ENCODE data around the gene APBA1.

APBA1 gene

GRCh38 chr9:69472101-69472620 lies 200.0 kb downstream of the APBA1 start:
- no peak for DNase-seq (ENCODE audit: low read depth)

DNA sequence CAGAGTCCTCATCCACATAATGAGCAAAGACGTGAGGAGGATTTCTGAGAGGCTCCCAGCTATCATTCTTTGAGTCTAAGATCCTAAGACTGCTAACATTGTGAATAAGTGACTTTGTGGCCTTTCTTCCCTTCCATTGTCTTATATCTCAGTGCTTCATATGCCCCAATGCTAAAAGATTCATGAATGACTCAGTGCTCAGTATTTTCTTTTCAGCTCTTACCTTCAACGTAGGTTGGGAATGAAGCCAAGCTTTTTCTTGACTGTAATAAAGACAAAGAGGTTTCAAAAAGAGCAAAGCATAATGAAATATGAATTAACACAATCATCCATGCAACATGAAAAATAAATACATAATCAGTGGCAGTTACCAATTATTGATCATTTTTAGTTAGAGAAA lies 200.7 kb downstream of the APBA1 start:
- no peak for DNase-seq (ENCODE audit: low read depth)

- DNase-seq (ENCODE audit: low read depth), result no peak
Measured at GRCh38 chr9:69470186-69470977, 201.8 kb downstream of the APBA1 start.

- no peak for DNase-seq (ENCODE audit: low read depth)
Measured at GRCh38 chr9:69469136-69469535, 203.0 kb downstream of the APBA1 start.

DNA sequence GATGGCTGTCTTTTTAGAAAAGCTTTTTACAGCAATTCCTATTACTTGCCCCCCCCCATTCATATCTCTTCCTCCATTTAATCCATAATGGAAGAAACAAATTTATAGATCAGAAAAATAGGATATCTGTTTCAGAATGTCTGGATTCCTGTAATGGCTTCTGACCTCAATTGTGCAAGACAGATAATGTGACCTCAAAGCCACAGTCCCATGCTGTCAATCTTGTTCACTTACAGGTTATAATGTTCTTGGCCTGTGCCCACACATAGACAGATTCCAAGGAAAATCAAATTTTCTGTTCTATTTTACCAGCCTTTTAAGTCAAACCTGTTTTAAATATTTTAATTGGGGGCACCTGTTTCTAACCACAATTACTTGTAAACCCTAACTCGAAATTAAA lies 203.8 kb downstream of the APBA1 start:
- no peak for DNase-seq (ENCODE audit: low read depth)

DNA sequence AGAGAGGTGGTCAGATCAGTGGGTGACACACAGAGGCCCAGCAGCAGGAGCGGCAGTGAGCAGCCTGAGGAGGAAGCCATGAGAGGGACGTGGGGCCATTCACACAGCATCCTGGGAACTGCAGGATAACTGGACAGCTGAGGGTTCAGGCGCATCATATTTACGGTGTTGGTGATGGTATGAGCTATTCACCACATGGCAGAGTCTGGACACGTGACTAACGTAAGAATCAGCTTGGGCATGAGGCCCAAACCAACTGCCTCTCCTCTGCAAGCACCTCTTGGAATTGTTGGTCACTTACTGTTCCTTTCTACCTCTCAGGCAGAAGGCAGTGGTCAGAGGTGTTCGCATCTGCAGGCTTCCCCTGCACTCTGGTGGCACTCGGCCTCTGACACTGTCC lies 206.0 kb downstream of the APBA1 start:
- DNase-seq (ENCODE audit: low read depth), result no peak

GRCh38 chr9:69465473-69465872 lies 206.7 kb downstream of the APBA1 start:
- DNase-seq (ENCODE audit: low read depth), result no peak

GRCh38 chr9:69463497-69464068 lies 208.6 kb downstream of the APBA1 start:
- no peak for DNase-seq (ENCODE audit: low read depth)

- no peak for DNase-seq (ENCODE audit: low read depth)
Measured at GRCh38 chr9:69462394-69462793, 209.8 kb downstream of the APBA1 start.

DNA sequence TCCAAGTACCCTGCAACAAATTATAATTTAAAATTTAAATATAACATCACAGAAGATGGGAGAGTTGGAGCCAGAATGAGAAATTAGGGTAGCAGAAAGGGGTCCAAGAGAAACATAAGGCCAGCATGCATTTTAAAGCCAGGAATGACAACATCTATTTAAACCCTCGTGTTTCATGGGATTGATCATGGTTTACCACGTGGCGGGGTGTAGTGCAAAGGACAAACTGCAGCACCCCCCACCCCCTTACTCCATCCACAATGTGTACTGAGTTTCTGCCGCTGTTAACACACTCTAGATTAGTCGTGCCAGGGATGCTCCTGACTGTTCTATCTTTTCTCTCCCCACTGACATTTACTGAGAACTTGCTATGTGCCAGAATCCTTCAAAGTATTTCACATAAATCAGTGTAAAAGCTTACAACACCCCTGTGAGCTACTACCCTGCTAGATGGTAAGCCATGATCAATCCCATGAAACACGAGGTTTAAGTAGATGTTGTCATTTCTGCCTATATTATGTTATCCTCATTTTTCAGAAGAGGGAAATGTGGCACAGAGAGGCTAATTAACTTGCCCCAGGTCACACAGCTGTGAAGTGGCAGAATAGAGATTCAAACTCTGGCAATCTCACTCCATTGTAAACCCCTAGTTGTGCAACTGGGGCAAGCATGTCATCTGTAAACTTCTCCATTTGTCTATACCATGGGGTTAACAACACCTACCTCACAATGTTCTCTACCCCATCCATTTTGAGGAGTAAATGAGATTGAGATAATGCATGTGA lies 210.9 kb downstream of the APBA1 start:
- no peak for DNase-seq (ENCODE audit: low read depth)

DNA sequence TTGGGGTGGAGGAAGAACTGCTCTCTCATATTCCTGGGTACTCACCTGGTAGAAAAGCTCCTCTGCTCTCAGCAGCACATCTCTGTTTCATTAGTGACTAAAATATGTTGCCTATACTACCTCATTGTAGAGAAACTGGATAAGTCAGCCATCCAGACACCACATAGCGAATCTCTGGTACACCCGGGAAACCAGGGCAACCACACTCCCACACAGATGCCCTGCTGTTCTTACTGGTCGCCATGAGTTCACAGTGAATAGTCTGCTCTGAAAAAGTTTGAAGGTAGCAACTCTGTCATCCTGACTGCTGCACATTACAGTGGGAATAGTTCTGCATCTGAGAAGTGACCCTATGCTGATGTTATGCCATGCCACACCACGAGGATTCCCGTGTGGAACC lies 212.2 kb downstream of the APBA1 start:
- DNase-seq (ENCODE audit: low read depth), result no peak

DNA sequence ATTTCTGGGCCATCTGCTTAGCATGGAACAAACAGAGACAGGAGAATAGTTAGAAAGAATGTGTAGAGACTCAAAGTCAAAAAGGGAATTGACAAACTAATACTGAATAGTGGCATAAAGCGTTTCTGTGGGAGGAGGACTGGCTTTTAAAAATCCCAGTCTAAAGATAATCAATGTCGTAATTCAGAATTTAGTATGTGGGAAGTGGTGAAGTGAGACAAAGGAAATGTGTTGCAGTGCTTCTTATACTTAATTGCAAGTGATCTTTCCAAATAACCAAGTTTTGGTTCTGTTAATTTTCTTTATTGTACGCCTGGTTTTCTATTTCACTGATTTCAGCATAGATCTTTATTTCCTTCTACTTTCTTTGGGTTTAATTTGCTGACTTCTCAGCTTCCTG lies 214.0 kb downstream of the APBA1 start:
- DNase-seq (ENCODE audit: low read depth), result no peak

- no peak for DNase-seq (ENCODE audit: low read depth)
Measured at GRCh38 chr9:69456201-69456600, 216.0 kb downstream of the APBA1 start.

GRCh38 chr9:69455311-69455710 lies 216.9 kb downstream of the APBA1 start:
- DNase-seq (ENCODE audit: low read depth), result no peak

GRCh38 chr9:69454321-69454720 lies 217.8 kb downstream of the APBA1 start:
- DNase-seq (ENCODE audit: low read depth), result no peak

DNA sequence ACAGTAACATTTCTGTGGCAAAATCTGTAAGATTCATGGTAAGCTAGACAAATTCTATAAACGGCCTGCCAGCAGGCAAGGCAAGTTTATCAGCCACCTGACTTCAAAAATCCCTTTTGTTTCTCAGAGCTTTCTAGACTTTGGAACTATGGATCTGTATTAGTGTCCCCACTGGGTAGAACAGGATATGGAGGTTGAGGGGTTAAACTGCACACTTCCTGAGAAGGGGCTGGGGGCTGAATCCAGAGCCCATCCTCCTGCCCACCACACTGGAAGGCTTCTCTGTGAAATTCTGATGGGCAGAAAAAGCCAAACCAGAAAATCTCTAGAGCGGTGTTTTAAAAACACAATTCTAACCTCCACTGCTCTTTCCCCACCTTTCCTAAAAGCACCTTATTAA lies 218.4 kb downstream of the APBA1 start:
- no peak for DNase-seq (ENCODE audit: low read depth)

DNA sequence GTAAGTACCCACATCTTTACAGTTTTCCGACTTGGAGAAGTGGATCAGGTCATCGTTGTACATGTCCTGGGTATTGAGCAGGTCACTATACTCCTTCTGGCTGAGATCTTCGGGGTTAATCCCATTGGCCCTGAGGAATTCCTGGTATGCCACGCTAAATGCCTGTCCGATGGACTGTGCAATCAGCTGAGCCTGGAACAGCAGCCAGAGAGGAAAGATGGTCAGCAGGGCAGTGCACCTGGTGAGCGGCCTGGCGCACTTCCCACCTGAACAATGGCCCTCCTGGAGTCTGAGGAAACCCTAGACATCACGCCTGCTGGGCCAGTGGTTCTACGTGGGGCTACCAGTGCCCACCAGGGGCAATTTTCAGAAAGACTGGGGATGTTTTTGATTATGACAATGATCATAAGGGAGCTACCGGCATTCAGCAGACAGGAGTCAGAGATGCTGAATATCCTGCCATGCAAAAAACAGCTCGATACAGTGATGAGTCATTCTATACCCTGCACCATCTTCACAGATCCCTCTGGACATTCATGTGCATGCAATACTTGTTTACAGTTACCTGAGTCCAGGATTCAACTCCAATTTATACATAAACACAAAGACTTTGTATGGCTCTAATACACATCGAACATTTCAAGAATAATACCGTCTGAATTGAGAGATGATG lies 219.9 kb downstream of the APBA1 start:
- DNase-seq (ENCODE audit: low read depth), result no peak

- DNase-seq (ENCODE audit: low read depth), result no peak
Measured at GRCh38 chr9:69446496-69446895, 225.7 kb downstream of the APBA1 start.

GRCh38 chr9:69445251-69445650 lies 226.9 kb downstream of the APBA1 start:
- no peak for DNase-seq (ENCODE audit: low read depth)

- DNase-seq (ENCODE audit: low read depth), result no peak
Measured at GRCh38 chr9:69444791-69445190, 227.4 kb downstream of the APBA1 start.

- no peak for DNase-seq (ENCODE audit: low read depth)
Measured at GRCh38 chr9:69444021-69444420, 228.2 kb downstream of the APBA1 start.

DNA sequence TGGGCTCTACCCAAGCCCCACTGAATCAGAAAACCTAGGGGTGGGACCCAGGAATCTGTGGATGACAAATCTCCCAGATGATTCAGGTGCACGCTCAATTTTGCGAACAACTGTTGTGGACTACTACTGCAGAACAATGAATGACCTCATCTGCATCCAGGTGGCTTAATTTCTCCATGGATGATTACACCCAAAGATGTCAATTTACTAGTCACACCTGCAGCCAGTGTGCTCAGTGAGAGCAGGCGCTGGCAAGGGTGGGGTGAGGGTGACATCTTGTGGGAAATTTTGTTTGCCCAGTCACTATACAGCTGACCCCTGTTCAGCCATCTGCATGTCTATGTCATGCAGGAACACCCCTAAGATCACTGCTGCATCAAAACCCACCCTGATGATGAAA lies 229.0 kb downstream of the APBA1 start:
- no peak for DNase-seq (ENCODE audit: low read depth)

All from stimulated activated CD8-positive, alpha-beta memory T cell treated with anti-CD3 and anti-CD28 coated beads, Interleukin-4, amount 100 ng/mL, for 24 hours (primary cell).